ENCODE results near the gene ADAMTSL3.
"Not testable (repeated sequence)": the region's sequence is repeated elsewhere in the genome, so short reads cannot be mapped to it uniquely, and the experiment has no call there.

Gene ADAMTSL3

DNA sequence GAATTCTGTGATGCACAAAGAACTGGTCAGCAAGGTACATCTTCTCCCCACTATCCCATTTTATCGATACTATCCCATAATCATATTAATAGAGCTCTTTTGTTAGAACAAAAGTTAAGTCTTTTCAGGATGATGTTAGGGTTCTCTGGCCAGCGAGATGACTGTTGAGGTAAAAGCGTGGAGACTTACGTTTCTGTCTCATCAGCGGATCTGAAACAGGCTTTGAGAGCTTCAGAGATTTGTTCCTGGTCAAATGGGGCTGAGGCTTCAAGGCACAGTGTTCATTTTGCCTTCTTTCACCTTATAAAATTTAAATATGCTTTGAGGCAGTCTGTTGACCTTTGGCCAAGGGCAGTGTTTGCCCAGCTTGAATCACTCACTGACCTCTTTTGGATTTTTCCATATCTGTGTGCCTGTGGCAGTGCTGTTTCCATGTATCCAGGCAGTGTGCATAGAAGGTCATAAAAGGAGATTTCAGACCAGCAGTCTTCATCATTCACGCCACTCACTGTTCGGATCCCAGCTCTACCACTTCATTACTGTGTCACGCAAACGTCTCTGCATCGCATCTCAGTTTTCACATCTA is 3.1 kb downstream of the ADAMTSL3 start:
- no peak for DNase-seq (ENCODE audit: low read depth)

DNA sequence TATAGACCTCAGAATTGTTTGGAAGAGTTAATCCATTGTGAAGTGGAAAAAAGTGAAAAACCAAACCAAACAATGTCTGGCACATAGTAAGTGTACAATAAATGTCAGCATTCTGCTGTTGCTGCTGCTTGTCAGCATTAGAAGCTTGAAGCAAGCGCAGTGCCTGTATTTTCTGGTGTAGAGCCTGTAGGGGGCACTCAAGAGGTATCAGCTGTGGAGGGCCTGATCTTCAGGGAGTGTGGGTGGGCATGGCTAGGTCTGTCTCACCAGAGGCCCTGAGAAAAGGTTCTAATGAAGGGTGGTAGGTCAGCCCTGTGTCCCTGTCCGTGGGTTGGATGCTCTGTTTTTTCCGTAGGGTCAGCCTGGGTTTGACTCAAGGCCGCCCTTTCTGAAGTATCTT is 3.6 kb downstream of the ADAMTSL3 start:
- DNase-seq (ENCODE audit: low read depth) = no peak

DNA sequence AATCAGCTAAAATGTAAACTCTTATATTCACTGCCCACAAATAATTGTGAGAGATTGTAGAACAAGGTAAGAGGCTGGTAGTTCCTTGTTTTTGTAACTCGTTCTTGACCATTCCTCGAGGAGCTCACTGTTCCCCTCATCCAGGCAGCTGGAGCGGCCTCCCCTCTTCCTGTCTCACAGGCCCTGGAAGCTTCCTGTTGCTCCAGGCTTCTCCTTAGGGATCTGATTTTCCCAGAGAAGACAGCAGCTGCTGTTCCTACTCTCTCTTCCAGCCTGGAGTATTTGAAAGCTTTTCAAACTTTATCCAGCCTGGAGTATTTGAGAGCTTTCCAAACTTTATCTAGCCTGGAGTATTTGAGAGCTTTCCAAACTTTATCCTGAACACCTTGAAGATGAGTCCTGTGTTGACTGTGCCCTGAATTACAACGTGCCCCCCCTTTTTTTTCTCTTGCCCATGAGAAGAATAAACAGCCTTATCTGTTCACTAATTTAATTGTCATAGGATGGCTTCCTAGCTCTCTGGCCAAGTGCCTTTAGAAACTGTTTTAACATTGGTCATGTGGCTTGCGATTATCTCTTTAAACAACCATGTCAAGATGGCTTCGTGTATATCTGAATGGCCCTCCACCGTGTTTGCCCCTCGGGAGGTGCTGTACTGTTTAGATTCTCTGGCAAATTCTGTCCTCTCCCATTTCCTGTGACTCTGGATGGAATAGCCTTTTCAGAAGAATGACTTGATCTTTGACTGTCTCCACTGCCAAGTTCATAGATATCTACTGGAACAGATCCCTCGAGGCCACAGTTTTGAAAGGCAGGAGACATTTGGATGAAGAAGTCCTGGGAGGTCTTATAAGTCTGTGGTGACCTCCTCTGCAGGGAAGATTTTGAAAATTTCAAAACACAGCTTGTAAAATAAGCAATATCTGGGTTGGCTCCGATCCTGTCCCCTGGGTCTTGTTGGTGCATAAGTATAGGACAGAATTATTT is 4.8 kb downstream of the ADAMTSL3 start:
- no peak for DNase-seq (ENCODE audit: low read depth)

DNA sequence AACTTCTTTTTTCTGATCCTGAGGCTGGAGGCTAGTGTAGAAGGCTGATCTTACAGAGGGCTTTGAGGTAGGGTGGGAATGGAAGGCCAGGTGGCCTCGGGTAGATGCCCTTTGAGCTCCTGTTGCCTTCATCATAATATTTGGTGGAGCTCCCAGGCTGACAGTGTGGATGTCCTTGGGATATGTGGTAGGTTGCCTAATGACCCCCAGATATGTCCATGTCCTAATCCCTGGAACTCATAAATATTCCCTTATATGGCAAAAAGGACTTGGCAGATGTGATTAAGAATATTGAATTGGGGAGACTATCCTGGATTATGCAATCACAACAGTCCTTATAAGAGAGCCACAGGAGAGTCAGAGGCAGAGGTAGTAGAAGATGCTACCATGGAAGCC is 5.5 kb downstream of the ADAMTSL3 start:
- no peak for DNase-seq (ENCODE audit: low read depth)

DNA sequence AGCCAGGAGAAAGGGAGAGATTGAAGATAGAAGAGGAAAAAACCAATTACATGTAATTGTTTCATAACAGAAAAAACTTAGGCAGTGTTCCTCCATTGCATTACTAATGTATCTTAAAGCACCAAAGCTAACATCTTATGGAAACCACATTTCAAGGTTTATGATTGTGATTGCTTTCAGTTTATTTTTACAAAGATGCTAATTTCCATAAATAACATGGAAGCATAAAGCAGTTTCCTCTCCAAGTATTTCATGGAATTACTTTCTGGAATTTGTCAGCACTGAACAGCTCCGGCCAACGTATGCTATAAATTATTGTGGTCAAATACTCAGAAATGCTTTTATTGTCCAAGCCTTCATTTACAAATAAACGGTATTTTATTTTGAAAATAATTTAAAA is 11.6 kb downstream of the ADAMTSL3 start:
- no peak for DNase-seq (ENCODE audit: low read depth)

DNA sequence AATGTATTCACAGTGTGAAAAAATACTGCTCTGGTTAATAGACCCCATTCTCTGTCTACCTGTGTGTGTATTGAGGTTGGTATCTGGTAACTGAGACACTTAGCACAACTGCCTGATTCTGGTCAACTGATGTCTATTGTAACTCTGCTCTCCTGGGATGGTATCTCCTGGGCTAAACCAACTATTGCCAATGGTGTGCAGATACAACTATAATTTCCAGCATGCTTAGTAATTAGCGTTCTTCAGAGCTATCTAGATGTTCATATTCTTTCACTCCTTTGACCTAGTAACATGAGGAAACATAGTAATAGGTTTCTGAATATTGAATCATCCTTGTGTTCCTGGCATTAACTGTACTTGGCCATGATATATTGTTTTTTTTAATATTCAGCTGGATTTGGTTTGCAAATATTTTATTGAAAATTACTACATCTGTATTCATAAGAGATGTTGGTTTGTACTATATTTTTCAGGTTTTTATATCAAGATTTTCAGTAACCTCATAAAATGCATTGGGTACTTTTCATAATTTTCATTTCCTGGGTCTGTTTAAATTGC is 16.8 kb downstream of the ADAMTSL3 start:
- no peak for DNase-seq (ENCODE audit: low read depth)

DNA sequence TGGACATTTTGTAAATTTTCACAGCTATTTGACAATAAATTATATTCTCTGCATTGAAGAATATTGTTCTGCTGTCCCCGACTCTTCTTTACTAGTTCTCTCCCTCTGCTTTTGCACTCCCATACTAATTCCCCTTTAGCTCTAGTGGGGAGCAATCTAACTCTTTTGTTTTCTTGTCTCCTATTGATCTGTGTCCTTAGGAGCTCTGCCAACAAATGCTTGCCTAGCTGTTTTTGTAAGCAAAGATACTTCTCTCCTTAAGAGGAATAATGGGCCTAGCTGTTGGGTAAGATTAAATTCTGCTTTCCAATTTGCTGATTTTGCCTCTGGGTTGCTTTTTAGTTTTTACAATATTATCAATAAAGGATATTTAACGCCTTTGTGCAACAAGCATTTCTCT is 17.7 kb downstream of the ADAMTSL3 start:
- no peak for DNase-seq (ENCODE audit: low read depth)

DNA sequence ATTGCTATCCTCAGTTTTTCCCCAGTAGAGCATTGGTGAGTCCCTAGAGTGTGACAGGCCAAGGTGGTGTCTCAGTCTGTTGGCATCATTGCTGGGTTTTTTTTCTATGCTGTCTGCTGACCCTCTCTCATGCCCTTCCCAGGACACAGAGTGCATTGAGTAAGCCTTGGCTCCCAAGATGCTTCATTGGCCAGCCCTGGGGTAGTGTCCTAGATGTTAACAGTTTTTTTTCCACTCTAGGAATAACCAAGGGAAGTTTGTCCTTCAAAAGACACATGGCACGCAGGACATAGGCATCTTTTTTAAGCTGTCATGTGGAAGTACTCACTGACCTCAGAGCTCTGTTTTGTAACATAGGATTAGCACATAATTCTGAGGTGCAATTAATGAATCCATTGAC is 19.5 kb downstream of the ADAMTSL3 start:
- DNase-seq (ENCODE audit: low read depth) = no peak

DNA sequence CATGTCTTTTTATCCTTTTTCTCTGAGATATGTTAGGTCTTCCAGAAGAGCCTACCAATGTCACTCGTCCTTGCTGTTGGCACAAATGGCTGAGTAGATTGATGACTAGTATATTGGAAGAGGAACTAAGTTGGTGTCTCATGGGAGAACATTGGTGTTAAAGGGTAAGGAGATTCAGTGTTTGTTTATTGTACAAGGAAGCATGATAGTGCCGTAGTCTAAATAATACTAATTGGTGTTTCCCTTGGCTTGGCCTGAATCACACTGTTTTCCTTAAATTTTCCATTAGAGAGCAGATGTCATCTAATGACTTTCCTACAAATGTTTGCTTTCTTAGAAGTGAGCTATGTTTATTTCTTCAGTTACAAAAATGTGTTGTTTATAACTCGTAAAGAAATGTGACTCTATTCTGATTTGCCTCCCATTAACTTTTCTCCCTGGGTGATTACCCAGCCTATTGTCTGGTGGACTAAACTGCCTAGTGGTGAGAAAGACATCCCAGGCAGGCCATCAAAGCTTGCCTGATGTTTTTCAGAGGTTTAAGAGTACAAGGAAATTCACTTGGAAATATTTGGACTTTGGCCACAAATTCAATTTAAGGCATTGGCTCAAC is 28.7 kb downstream of the ADAMTSL3 start:
- DNase-seq (ENCODE audit: low read depth) = no peak

DNA sequence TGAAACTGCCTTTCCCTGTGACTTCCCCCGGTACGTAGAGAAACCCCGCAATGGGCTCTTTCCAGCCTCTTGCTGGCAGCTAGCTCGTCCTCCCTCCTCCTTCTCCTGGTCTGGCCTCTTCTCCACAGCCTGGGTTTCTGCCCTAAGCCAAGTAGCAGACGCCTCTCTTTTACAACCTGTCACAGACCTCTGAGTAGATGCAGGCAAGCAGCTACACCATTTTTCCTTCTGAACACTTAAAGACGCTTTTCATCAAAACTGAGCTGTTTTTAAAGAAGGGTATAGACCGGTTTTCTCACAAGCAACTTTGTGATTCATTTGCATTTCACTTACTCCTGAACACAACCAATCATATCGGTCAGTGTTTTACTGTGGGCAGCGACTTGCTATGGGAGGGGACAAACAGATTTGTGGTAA is 32.0 kb downstream of the ADAMTSL3 start:
- no peak for DNase-seq (ENCODE audit: low read depth)

DNA sequence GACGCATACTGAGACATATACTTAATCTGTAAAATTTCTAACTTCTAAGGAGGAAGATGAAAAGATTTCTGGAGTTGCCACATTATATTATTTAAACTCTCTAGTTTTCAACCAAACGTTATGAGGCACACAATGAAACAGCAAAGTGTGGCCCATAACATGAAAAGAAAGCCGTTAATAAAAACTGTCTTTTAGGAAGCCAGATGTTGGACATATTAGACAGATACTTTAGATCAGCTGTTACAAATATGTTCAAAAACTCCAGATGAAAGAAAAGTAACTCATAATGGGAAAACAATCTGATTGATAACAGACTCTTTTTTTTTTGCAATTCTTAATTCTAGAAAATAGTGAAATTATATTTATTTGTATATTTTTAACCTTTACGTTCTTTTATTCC is 34.3 kb downstream of the ADAMTSL3 start:
- no peak for DNase-seq (ENCODE audit: low read depth)

DNA sequence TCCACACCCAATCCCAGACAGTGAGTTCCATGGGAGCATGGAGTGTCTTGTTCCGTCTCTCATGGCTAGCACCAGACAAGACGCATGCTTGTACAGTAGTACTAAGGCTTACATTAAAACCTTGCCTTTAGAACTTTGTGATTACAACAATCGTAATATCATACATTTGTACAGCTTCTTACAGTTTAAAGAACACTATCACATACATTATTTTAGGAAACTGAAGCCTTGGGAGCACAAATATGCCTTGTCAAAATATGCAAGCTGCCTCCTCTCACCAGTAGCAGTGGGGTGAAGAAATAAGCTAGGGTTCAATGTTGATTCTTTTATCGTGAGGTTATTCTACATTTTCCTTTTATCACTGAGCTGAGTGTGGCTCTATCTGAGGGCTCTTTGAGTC is 36.8 kb downstream of the ADAMTSL3 start:
- DNase-seq (ENCODE audit: low read depth) = no peak

DNA sequence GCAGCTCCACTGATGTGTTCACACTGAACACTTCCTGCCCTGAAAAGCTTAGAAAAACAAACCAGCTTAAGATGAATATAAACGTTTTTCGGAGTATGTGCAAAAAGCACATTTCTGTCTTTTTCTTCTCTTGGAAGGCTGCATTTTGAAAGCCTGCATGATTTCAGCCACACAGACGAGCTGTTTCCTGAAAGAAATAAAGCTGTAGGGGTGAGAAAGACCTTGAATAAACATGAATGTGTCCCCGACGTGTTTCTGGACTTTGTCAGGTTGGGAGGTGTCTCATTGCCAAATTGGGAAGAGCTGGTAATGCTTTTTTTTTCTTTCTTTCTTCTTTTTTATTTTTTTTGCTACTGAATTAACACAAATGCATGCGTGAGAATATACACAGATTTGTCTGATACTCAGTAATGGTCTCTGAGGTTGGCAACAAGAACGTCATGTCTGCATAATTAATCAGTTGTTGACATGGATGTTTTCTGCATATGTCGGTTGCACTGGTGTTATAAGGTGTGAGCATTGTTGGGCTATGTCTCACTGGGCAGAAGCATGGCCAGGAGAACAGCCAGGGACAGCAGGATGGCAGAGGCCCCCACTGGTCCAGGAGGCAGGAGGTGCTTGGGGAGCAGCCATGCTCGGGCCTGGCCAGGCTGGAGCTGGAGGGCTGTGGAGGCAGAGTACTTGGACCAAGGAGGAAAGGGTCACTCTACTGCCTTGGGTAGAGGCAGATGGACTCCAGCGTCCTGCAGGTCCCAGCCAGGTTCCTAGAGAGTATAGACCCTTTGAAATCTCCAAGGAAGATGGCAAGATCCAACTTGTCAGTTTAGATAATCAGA is 39.0 kb downstream of the ADAMTSL3 start:
- DNase-seq (ENCODE audit: low read depth) = no peak

DNA sequence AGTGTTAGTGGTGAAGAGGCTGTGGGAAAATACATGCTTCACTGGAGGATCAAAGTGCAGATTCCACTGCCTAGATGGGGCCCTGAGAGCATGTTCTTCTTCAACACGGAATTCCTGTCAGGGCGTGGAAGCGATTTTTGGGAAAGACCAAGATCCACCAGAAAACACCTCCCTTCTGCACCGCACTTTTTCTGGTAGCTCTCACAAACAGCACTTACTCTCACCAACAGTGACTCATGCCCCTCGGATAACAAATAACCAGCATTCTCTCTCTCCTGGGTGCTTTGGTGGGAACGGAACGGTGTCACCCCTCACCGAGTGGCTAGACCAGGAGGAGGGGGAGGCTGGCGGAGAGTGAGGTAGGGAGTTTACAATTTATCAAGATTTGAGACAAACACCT is 40.1 kb downstream of the ADAMTSL3 start:
- no peak for DNase-seq (ENCODE audit: low read depth)

DNA sequence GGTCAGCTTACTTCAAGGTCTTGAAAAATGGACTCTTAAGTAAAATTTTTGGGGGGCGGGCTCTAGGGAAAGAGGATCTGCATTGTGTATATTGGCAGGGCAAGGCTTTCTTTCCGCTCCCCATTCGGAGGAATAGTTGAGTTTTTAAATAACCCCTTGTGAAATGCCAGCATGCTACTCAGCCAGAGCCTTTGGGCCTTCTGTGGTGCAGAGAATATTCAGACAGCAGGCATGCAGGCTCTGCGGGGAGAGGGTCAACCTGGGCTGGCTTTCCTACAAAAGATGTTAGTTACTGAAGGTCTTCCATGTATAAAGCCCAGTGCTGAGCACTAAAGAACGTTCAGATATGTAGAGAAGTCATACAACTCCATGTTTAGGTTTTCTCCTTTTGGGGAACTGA is 40.6 kb downstream of the ADAMTSL3 start:
- DNase-seq (ENCODE audit: low read depth) = no peak

DNA sequence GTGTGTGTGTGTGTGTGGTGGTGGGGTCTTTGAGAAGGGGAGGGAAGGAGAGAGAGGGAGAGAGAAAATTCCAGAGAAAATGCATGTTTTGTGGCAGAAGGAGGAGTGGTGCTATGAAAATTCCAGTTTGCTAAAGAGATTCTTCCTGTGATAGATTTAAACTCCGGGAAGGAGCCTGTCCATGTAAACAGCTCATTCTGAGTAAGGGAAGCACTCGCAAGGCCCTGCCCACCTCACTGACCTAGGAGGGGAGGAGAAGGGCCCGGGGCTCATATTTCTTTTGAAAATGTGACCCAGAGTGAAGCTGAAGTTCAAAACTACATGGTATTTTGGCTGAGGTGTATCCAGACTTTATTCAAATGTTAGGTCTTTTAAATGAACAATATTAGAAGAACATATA is 41.3 kb downstream of the ADAMTSL3 start:
- DNase-seq (ENCODE audit: low read depth) = no peak

DNA sequence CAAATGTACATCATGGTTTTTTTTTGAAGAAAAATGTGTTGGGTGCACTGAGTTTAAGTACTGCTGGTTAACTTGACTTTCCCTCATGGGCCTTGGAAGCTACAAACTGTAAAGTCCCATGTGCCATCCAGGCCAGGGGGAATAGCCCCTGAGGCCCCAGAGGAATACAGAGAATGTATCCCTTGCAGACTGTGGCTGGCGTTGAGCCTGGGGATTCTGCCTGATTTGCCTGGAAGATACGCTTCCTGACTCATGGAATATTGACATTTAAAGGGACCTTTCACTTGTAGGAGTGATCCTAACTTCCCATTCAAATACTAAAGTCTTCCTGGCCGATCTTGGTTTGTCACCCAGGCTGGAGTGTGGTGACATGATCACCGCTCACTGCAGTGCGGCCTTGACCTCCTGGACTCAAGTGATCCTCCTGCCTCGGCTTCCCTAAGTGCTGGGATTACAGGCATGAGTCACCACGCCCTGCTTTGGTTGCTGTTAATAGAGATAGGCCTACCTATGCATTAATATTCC is 42.0 kb downstream of the ADAMTSL3 start:
- no peak for DNase-seq (ENCODE audit: low read depth)

DNA sequence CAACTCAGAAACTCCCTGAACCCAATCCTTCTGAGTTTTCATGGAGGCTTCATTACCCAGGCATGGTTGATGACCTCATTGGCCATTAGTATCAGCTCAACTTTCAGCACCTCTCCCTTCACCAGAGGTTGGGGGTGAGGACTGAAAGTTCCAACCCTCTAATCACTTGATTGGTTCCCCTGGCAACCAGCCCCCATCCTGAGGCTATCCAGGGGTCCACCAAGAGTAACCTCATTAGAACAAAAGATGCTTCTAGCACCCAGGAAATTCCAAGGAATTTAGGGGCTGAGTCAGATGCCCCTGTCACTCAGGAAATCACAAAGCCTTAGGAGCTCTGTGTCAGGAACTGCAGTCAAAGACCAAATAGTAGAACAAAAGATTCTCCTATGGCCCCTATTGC is 43.8 kb downstream of the ADAMTSL3 start:
- no peak for DNase-seq (ENCODE audit: low read depth)

DNA sequence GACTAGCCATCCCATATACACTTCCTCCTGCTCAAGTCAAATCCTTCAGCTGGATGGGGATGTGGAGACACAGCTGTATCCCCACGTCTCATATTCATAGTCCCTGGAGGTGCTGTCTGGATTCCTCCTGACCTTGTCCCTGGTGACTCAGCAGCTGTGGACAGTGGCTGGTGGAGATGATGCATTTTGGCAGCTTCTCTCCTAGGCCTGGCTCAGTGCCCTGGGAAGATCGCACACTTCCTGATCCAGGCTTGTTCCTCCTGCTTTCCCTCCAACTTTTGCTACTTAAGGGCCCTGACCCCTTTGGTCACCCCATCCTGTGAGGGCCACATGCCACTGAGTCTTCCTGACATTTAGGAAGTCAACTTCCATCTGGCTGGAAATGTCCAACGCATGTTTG is 44.4 kb downstream of the ADAMTSL3 start:
- DNase-seq (ENCODE audit: low read depth) = no peak

DNA sequence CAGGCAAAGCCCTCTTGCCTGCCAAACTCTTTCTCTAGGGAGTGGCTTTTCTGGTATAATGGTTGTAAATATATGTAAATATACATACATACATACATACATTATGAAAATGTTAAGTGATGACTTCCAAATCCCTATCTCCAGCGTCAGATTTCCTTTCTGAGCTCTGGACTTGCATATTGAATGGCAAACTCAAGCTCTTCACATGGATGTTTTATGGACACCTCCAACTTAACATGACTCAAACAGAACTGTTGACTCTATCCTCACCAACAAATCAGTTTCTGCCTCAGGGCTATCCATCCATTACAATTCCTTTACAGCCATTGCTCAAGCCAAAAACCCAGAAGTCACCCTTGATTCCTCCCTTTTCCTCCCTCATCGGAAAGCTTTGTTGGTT is 45.1 kb downstream of the ADAMTSL3 start:
- no peak for DNase-seq (ENCODE audit: low read depth)

DNA sequence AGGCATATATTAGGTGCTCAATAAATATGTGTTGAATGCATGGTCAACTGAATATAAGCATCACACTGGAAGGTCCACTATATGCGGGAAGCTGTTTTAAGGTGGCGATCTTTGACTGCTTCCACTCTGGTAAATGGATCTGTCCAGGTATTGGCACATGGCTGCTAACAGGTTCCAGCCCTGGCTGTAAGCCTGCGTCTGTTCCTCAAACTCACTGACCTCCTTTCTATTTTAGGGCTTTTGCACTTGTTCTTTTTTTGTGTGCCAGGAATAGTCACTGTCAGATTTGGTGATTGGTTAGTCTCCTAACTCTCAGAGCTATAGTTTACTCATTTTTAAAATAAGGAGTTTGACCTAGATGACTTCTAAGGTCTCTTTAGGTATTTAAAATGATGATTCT is 46.2 kb downstream of the ADAMTSL3 start:
- no peak for DNase-seq (ENCODE audit: low read depth)

DNA sequence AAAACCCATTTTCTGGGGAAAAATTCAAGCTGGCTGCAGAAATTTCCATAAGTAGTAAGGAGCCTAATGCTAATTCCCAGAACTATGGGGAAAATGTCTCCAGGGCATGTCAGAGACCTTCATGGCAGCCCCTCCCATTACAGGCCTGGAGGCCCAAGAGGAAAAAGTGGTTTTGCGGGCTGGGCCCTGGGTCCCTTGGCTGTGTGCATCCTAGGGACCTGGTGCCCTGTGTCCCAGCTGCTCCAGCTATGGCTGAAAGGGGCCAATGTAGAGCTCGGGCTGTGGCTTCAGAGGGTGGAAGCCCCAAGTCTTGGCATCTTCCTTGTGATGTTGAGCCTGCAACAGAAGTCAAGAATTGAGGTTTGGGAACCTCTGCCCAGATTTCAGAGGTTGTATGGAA is 48.4 kb downstream of the ADAMTSL3 start:
- DNase-seq (ENCODE audit: low read depth) = not testable (repeated sequence)

Measured in activated T-cell treated with anti-CD3 and anti-CD28 coated beads for 1 hour (primary cell).